ENCODE measurements around the gene GALK2.
"Not testable (repeated sequence)": the region's sequence is repeated elsewhere in the genome, so short reads cannot be mapped to it uniquely, and the experiment has no call there.

Gene GALK2

GRCh38 chr15:49339656-49340055, 169.6 kb downstream of the GALK2 start:
- no peak for TF ChIP-seq ZNF274 (IDR thresholded peaks at IDR 0.05; ENCODE audit: low read depth, low read length)
- no peak overlapping the region for H3K4me3 ChIP-seq (ENCODE audit: low read length)

- TF ChIP-seq ZNF274 (IDR thresholded peaks at IDR 0.05; ENCODE audit: low read depth, low read length) = no peak
- H3K4me3 ChIP-seq (ENCODE audit: low read length) = no peak overlapping the region
These were observed 173.5 kb downstream of the GALK2 start for GRCh38 chr15:49343546-49343945.

- not testable (repeated sequence) for H3K4me3 ChIP-seq (ENCODE audit: low read length)
These were observed 184.4 kb downstream of the GALK2 start for GRCh38 chr15:49354439-49354838.

GRCh38 chr15:49361370-49361769, 191.3 kb downstream of the GALK2 start:
- TF ChIP-seq ZNF274 (IDR thresholded peaks at IDR 0.05; ENCODE audit: low read depth, low read length) = no peak
- no peak overlapping the region for H3K4me3 ChIP-seq (ENCODE audit: low read length)

- H3K4me3 ChIP-seq (ENCODE audit: low read length) = no peak overlapping the region
- TF ChIP-seq ZNF274 (IDR thresholded peaks at IDR 0.05; ENCODE audit: low read depth, low read length) = no peak
These were observed 196.4 kb downstream of the GALK2 start for GRCh38 chr15:49366496-49366895.

- no peak overlapping the region for H3K4me3 ChIP-seq (ENCODE audit: low read length)
- no peak for TF ChIP-seq ZNF274 (IDR thresholded peaks at IDR 0.05; ENCODE audit: low read depth, low read length)
These were observed 200.7 kb downstream of the GALK2 start for GRCh38 chr15:49370782-49371181.

- TF ChIP-seq ZNF274 (IDR thresholded peaks at IDR 0.05; ENCODE audit: low read depth, low read length) = no peak
- H3K4me3 ChIP-seq (ENCODE audit: low read length) = no peak overlapping the region
These were observed 202.3 kb downstream of the GALK2 start for GRCh38 chr15:49372366-49372765.

- TF ChIP-seq ZNF274 (IDR thresholded peaks at IDR 0.05; ENCODE audit: low read depth, low read length) = no peak
These were observed 209.9 kb downstream of the GALK2 start for GRCh38 chr15:49379996-49380395.

GRCh38 chr15:49380912-49381311, 210.9 kb downstream of the GALK2 start:
- no peak for TF ChIP-seq ZNF274 (IDR thresholded peaks at IDR 0.05; ENCODE audit: low read depth, low read length)
- H3K4me3 ChIP-seq (ENCODE audit: low read length) = no peak overlapping the region

More at GRCh38 chr15:49379996-49380395, 209.9 kb downstream of the GALK2 start:
- H3K4me3 ChIP-seq (ENCODE audit: low read length) = no peak overlapping the region
